CD14-positive monocyte (primary cell): ENCODE measurements around the gene CISH. TPM values are rescaled to one million over a fixed set of nuclear protein-coding genes. Genes with fewer than 3 reads are reported as not detected.

Experiments used
- DNase-seq, 3 donors: peaks; one replicate each; pipeline ENCODE4 v3.0.0-alpha.2; 2011 to 2022
- H2AFZ ChIP-seq: 2 replicates; pipeline ENCODE4 v1.6.0; 2012; ENCODE audit warnings: mild to moderate bottlenecking, low read depth, low read length, inconsistent platforms; ENCODE audit not compliant: insufficient read depth, poor library complexity, severe bottlenecking
- H3K27ac ChIP-seq, 2 donors: 1 replicate in 1 of 2; 2 replicates in 1 of 2; pipeline ENCODE4 v1.5.1; 2012 to 2013; ENCODE audit warnings: low read length in 2 of 2, control low read depth in 1 of 2, inconsistent platforms in 1 of 2, low read depth in 1 of 2, mild to moderate bottlenecking in 1 of 2
- H3K27me3 ChIP-seq, 2 donors: one replicate each; pipeline versions ENCODE4 v1.6.0 to v1.6.1; 2011 to 2013; ENCODE audit warnings: low read length in 2 of 2; ENCODE audit not compliant: control insufficient read depth in 2 of 2, insufficient read depth in 2 of 2
- H3K36me3 ChIP-seq, 2 donors: replicated peaks in 1 of 2; 1 replicate in 1 of 2; 2 replicates in 1 of 2; pipeline versions ENCODE4 v1.5.1 to v1.6.1; 2012 to 2013; ENCODE audit warnings: low read length in 2 of 2, control low read depth in 1 of 2, inconsistent platforms in 1 of 2, mild to moderate bottlenecking in 1 of 2; ENCODE audit not compliant: insufficient read depth in 2 of 2, control insufficient read depth in 1 of 2
- H3K4me1 ChIP-seq, 2 donors: 1 replicate in 1 of 2; 2 replicates in 1 of 2; pipeline versions ENCODE4 v1.5.1 to v1.6.1; 2012 to 2013; ENCODE audit warnings: low read length in 2 of 2, control low read depth in 1 of 2, inconsistent platforms in 1 of 2, mild to moderate bottlenecking in 1 of 2, moderate library complexity in 1 of 2; ENCODE audit not compliant: insufficient read depth in 2 of 2, control insufficient read depth in 1 of 2
- H3K4me2 ChIP-seq: replicated peaks from 2 replicates; pipeline ENCODE3; 2012; ENCODE audit warnings: low read length, moderate library complexity, mild to moderate bottlenecking; ENCODE audit not compliant: poor library complexity, severe bottlenecking; ENCODE audit errors: extremely low read depth
- H3K4me3 ChIP-seq, 3 experiments: fragments of 200-600 bp in 1 of 3; sonication (generic) in 1 of 3; replicated peaks in 1 of 3; 1 replicate in 2 of 3; 2 replicates in 1 of 3; pipeline ENCODE4 v1.5.1; 2011 to 2013; ENCODE audit warnings: low read length in 3 of 3, mild to moderate bottlenecking in 3 of 3, control low read depth in 2 of 3, low read depth in 2 of 3, inconsistent platforms in 1 of 3, moderate library complexity in 1 of 3
- H3K79me2 ChIP-seq: 2 replicates; pipeline ENCODE4 v1.6.0; 2012; ENCODE audit warnings: mild to moderate bottlenecking, control low read depth, inconsistent platforms, low read length, moderate library complexity; ENCODE audit not compliant: insufficient read depth
- H3K9ac ChIP-seq: 2 replicates; pipeline ENCODE4 v1.6.0; 2017; ENCODE audit warnings: low read length, mild to moderate bottlenecking; ENCODE audit not compliant: insufficient read depth, poor library complexity, severe bottlenecking
- H3K9me3 ChIP-seq, 2 donors: replicated peaks in 1 of 2; 1 replicate in 1 of 2; 2 replicates in 1 of 2; pipeline versions ENCODE4 v1.5.1 to v1.6.1; 2012 to 2013; ENCODE audit warnings: low read length in 2 of 2, control low read depth in 1 of 2; ENCODE audit not compliant: control insufficient read depth in 1 of 2, insufficient read depth in 1 of 2
- H4K20me1 ChIP-seq: 2 replicates; pipeline ENCODE4 v1.6.0; 2012; ENCODE audit warnings: mild to moderate bottlenecking, low read length, control low read depth, moderate library complexity; ENCODE audit not compliant: insufficient read depth
- H3K27ac Mint-ChIP-seq, 7 donors: one replicate each; pipeline ENCODE4 v1.8.0; 2020; ENCODE audit warnings: mild to moderate bottlenecking in 7 of 7, mixed read lengths in 7 of 7, moderate library complexity in 6 of 7, inconsistent platforms in 2 of 7
- H3K27me3 Mint-ChIP-seq, 3 donors: one replicate each; pipeline ENCODE4 v1.8.0; 2021 to 2022; ENCODE audit warnings: low read depth in 3 of 3, mild to moderate bottlenecking in 3 of 3, mixed read lengths in 3 of 3, moderate library complexity in 3 of 3, inconsistent platforms in 1 of 3
- H3K36me3 Mint-ChIP-seq, 2 donors: one replicate each; pipeline ENCODE4 v1.8.0; 2020; ENCODE audit warnings: mixed read lengths in 2 of 2, inconsistent platforms in 1 of 2, mild to moderate bottlenecking in 1 of 2
- H3K4me1 Mint-ChIP-seq: one replicate; pipeline ENCODE4 v1.8.0; 2020; ENCODE audit warnings: mild to moderate bottlenecking, mixed read lengths
- H3K4me3 Mint-ChIP-seq, 2 donors: one replicate each; pipeline ENCODE4 v1.8.0; 2020; ENCODE audit warnings: mild to moderate bottlenecking in 2 of 2, mixed read lengths in 2 of 2, moderate library complexity in 1 of 2
- H3K9me3 Mint-ChIP-seq, 7 donors: one replicate each; pipeline ENCODE4 v1.8.0; 2020 to 2022; ENCODE audit warnings: mixed read lengths in 7 of 7, mild to moderate bottlenecking in 6 of 7, moderate library complexity in 6 of 7, inconsistent platforms in 2 of 7
- WGBS: methylation state at CpG from one replicate; pipeline ENCODE4 v1.1.5; 2013; ENCODE audit warnings: missing lambda C conversion rate; ENCODE audit not compliant: insufficient coverage; 5-methylcytosine and 5-hydroxymethylcytosine counted together
- intact Hi-C, 2 donors: fragments of 100-400 bp; cut with micrococcal nuclease; formaldehyde crosslinking; loops; one replicate each; pipeline versions ENCODE4 v1.15.0 to v1.15.1; 2023
- polyA plus RNA-seq, 3 donors: library from polyadenylated mRNA; depleted of rRNA in 1 of 3; unstranded in 2 of 3; stranded (reverse) in 1 of 3; fragments of 300-500 nt in 2 of 3; fragments of >200 nt in 1 of 3; fragmentation: Illumina TruSeq in 2 of 3; gene quantifications; 1 replicate in 2 of 3; 2 replicates in 1 of 3; pipeline ENCODE4 v1.2.3, GENCODE V29; 2012 to 2021
- TF ChIP-seq, protein P1 (sequence below): fragments of 200-600 bp; IDR thresholded peaks from one replicate; pipeline ENCODE4 v1.8.0; 2022; ENCODE audit warnings: antibody characterized with exemption, mild to moderate bottlenecking

CISH gene
- polyA plus RNA-seq, 3 donors, result 2.9 to 20.1 (median 6.2) TPM

DNA sequence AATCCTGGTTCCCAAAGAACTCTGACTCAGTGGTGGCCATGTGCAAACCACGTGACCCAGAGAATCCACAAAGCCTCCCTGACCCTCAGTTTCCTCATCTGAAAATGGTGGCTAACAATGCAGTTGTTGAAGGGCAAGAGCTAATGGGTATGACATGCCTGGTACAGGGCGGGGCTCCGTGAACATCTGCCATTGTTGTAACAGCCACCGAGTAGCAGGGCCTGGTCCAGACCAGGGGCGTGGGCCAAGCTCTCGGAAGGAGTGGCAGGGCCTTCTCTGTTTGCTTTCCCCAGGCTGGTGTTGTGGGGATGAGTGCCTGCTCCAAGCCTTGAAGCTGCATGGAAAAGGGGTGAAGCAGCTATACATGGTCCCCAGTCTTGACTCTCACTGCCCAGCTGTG is 18.8 kb upstream of the CISH start:
- H3K36me3 ChIP-seq, result peaks cover 20 to 61% of the 10 kb centered on the region in 2 donors
- H3K9me3 ChIP-seq, result no peaks in the 10 kb centered on the region
- peaks cover 88 to 95% of the 10 kb centered on the region in 2 donors for H3K4me1 ChIP-seq
- Mint-ChIP-seq H3K27ac (peak overlapping the region; percentile 81 to 99 (median 98)), H3K9me3 (peaks cover 0 to 2% (median 0%) of the 10 kb centered on the region in 7 donors), H3K4me1 (peaks cover 88% of the 10 kb centered on the region), H3K36me3 (peaks cover 43 to 68% of the 10 kb centered on the region in 2 donors), H3K27me3 (no peaks in the 10 kb centered on the region), H3K4me3 (no peak overlapping the region)
- no peak overlapping the region for H3K4me3 ChIP-seq
- no peaks in the 10 kb centered on the region for H3K27me3 ChIP-seq
- peak overlapping the region; percentile 86 to 94 for H3K27ac ChIP-seq
- H4K20me1 ChIP-seq, result peaks cover 99% of the 10 kb centered on the region
- TF ChIP-seq, protein P1, sequence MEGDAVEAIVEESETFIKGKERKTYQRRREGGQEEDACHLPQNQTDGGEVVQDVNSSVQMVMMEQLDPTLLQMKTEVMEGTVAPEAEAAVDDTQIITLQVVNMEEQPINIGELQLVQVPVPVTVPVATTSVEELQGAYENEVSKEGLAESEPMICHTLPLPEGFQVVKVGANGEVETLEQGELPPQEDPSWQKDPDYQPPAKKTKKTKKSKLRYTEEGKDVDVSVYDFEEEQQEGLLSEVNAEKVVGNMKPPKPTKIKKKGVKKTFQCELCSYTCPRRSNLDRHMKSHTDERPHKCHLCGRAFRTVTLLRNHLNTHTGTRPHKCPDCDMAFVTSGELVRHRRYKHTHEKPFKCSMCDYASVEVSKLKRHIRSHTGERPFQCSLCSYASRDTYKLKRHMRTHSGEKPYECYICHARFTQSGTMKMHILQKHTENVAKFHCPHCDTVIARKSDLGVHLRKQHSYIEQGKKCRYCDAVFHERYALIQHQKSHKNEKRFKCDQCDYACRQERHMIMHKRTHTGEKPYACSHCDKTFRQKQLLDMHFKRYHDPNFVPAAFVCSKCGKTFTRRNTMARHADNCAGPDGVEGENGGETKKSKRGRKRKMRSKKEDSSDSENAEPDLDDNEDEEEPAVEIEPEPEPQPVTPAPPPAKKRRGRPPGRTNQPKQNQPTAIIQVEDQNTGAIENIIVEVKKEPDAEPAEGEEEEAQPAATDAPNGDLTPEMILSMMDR, result no peak
- peak in 2 of 3 donors; percentile 35 to 57 for DNase-seq
- 67% methylated on average over 5 of the region's 6 CpGs for WGBS
- no peak overlapping the region for H3K9ac ChIP-seq
- H3K4me2 ChIP-seq, result peak overlapping the region; percentile 12
- no peak overlapping the region for H2AFZ ChIP-seq
- intact Hi-C loops, result no loop called here
- peaks cover 98% of the 10 kb centered on the region for H3K79me2 ChIP-seq

DNA sequence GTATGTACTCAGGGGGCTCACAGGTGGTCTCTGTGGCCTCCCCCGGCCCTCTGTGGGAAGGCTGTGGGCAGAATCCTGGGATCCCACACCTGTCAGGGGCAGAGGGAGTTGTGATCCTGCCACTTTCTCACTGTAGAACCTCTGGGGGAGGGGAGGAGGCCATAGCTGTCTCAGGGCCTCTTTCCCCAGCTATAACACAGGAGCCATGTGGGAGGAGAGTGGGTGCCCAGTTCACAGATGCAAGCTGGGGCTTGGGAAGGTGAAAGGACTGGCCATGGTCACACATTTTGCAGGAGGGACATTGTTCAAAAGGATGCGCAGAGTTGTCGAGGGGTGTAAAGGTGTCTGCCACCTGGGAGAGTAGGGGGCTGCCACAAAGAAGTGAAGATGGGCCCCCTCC is 17.0 kb upstream of the CISH start:
- DNase-seq, result no peak
- Histone ChIP-seq H2AFZ (no peak overlapping the region), H3K79me2 (peaks cover 98% of the 10 kb centered on the region), H3K4me1 (peaks cover 100% of the 10 kb centered on the region in 2 donors), H3K27ac (peak overlapping the region; percentile 86 to 94), H3K27me3 (no peaks in the 10 kb centered on the region), H4K20me1 (peaks cover 99% of the 10 kb centered on the region), H3K36me3 (peaks cover 20 to 62% of the 10 kb centered on the region in 2 donors), H3K4me3 (peak overlapping the region in 1 of 3 experiments; percentile 45), H3K9me3 (no peaks in the 10 kb centered on the region), H3K4me2 (peak overlapping the region; percentile 6), H3K9ac (peak overlapping the region; percentile 47)
- TF ChIP-seq, protein P1, result no peak
- Mint-ChIP-seq H3K9me3 (no peaks in the 10 kb centered on the region), H3K4me1 (peaks cover 98% of the 10 kb centered on the region), H3K27ac (peak overlapping the region; percentile 88 to 99 (median 98)), H3K27me3 (peaks cover 0 to 2% (median 0%) of the 10 kb centered on the region in 3 donors), H3K4me3 (peak overlapping the region in 1 of 2 donors; percentile 19), H3K36me3 (peaks cover 52 to 68% of the 10 kb centered on the region in 2 donors)
- 100% methylated on average over 1 of the region's 3 CpGs for WGBS
- intact Hi-C loops, result no loop called here
